K562 (cell line): Measurements from ENCODE around the gene ATF6B. TPM values are rescaled to one million over a fixed set of nuclear protein-coding genes. Genes with fewer than 3 reads are reported as not detected.

Experiments
- BACH1 ChIP-seq: fragments of 200-800 bp; sonication (Bioruptor generic); IDR thresholded peaks from 2 replicates; pipeline ENCODE4 v1.6.1; 2016; ENCODE audit warnings: missing genetic modification characterization, missing compliant biosample characterization
- KHSRP ChIP-seq: fragments of 450-650 bp; IDR thresholded peaks from 2 replicates; pipeline ENCODE4 v1.6.1; 2017
- MTF1 ChIP-seq: fragments of 250-450 bp; sonication (Bioruptor Pico); IDR thresholded peaks from 2 replicates; pipeline ENCODE4 v1.9.0; 2021; ENCODE audit warnings: moderate library complexity, mild to moderate bottlenecking, inconsistent platforms, borderline replicate concordance
- NCOA6 ChIP-seq: fragments of 450-650 bp; IDR thresholded peaks from 2 replicates; pipeline ENCODE4 v1.6.1; 2017; ENCODE audit warnings: mild to moderate bottlenecking
- PCBP2 ChIP-seq: fragments of 200-400 bp; formaldehyde crosslinking; IDR thresholded peaks from 2 replicates; pipeline ENCODE4 v1.6.1; 2018; ENCODE audit warnings: low read length, low read depth, mild to moderate bottlenecking, moderate library complexity; ENCODE audit not compliant: poor library complexity, severe bottlenecking
- POLR2G ChIP-seq: fragments of 200-400 bp; formaldehyde crosslinking; IDR thresholded peaks from 2 replicates; pipeline ENCODE4 v1.6.1; 2017; ENCODE audit warnings: low read depth, mild to moderate bottlenecking, antibody characterized with exemption, low read length, moderate library complexity
- PYGO2 ChIP-seq: fragments of 450-650 bp; IDR thresholded peaks from 2 replicates; pipeline ENCODE4 v1.6.1; 2016; ENCODE audit warnings: mild to moderate bottlenecking, missing genetic modification characterization, moderate library complexity, missing compliant biosample characterization
- ZBTB11 ChIP-seq, 3 experiments: fragments of 200-800 bp in 1 of 3; fragments of 250-450 bp in 1 of 3; fragments of 450-650 bp in 1 of 3; sonication (Bioruptor Pico) in 1 of 3; sonication (Bioruptor generic) in 1 of 3; formaldehyde crosslinking in 1 of 3; IDR thresholded peaks; 2 replicates each; pipeline versions ENCODE4 v1.6.1 to v1.8.0; 2016 to 2022; ENCODE audit warnings: mild to moderate bottlenecking in 2 of 3, missing genetic modification characterization in 2 of 3, missing compliant biosample characterization in 1 of 3, moderate library complexity in 1 of 3
- ZBTB7A ChIP-seq: IDR thresholded peaks from 2 replicates; pipeline ENCODE4 v1.6.1; 2011; ENCODE audit warnings: low read depth, mild to moderate bottlenecking, low read length, moderate library complexity, borderline replicate concordance; ENCODE audit not compliant: control insufficient read depth
- ZFP36 ChIP-seq: fragments of 150-350 bp; IDR thresholded peaks from 2 replicates; pipeline ENCODE4 v1.6.1; 2018; ENCODE audit warnings: low read length, low read depth; ENCODE audit not compliant: partially characterized antibody
- ZNF507 ChIP-seq: conservative IDR thresholded peaks from 2 replicates; pipeline ENCODE4 v1.6.1; 2017; ENCODE audit warnings: missing genetic modification characterization, missing compliant biosample characterization
- ZNF511 ChIP-seq: sonication (generic); formaldehyde crosslinking; IDR thresholded peaks from 2 replicates; pipeline ENCODE4 v1.8.0; 2022; ENCODE audit warnings: mild to moderate bottlenecking, missing genetic modification reagents
- polyA plus RNA-seq, 8 experiments: library from polyadenylated mRNA; depleted of rRNA in 4 of 8; stranded (reverse) in 5 of 8; unstranded in 3 of 8; fragments of >200 nt; fragmentation: Nextera tagmentation in 2 of 8; fragmentation: Illumina TruSeq in 1 of 8; extraction: Ambion mirVana in 2 of 8; extraction: Trizol in 1 of 8; gene quantifications; 2 replicates each; pipeline versions ENCODE4 v1.2.1 to v1.2.3, GENCODE V29; 2011 to 2014; ENCODE audit warnings: inconsistent platforms in 1 of 8, missing spikeins in 1 of 8
- total RNA-seq, 7 experiments: library from RNA; depleted of rRNA in 6 of 7; stranded (reverse); fragments of >200 nt in 6 of 7; fragmentation: Illumina TruSeq in 2 of 7; extraction: Trizol in 2 of 7; gene quantifications; 2 replicates each; pipeline versions ENCODE4 v1.2.1 to v1.2.3, GENCODE V29; 2011 to 2021; ENCODE audit warnings: low replicate concordance in 1 of 7

Gene ATF6B
- total and polyA plus RNA-seq, 9 of the 15 experiments (the other 6 are each of a cell fraction or from before 2014, with no cell fraction given) = 20.7 to 131 (median 31.7) TPM

GRCh38 chr6:32082478-32082877 is 45.6 kb downstream of the ATF6B start (continued):
- TF ChIP-seq ZBTB11 (CRISPR knock-in tag; IDR thresholded peaks at IDR 0.05) = no peak
- no peak for TF ChIP-seq NCOA6
- TF ChIP-seq ZNF511 (CRISPR knock-in tag) = no peak
- no peak for TF ChIP-seq PCBP2
- no peak for TF ChIP-seq KHSRP
- no peak for TF ChIP-seq ZBTB7A
- TF ChIP-seq ZFP36 = no peak
- no peak for TF ChIP-seq PYGO2 (tag)
- TF ChIP-seq MTF1 (CRISPR knock-in tag) = no peak
- no peak for TF ChIP-seq BACH1 (tag)
- TF ChIP-seq POLR2G = no peak
- TF ChIP-seq ZNF507 (tag) = no peak
